GM23338 (cell line): ENCODE data around the gene VEGFC.

ENCODE experiments used
- EZH2 ChIP-seq: fragments of 200-600 bp; sonication (generic); IDR thresholded peaks from one replicate; pipeline ENCODE4 v1.8.0; 2017; ENCODE audit warnings: antibody characterized with exemption, mild to moderate bottlenecking, low read depth; ENCODE audit not compliant: unreplicated experiment
- EZH2phosphoT487 ChIP-seq: fragments of 200-600 bp; sonication (generic); IDR thresholded peaks from one replicate; pipeline ENCODE4 v1.8.1; 2018; ENCODE audit warnings: antibody characterized with exemption; ENCODE audit not compliant: unreplicated experiment
- JUNB ChIP-seq: IDR thresholded peaks from one replicate; pipeline ENCODE4 v1.6.1; 2016; ENCODE audit warnings: antibody characterized with exemption; ENCODE audit not compliant: unreplicated experiment
- TF ChIP-seq, protein P1 (sequence below), 2 experiments: fragments of 200-600 bp in 1 of 2; sonication (generic) in 1 of 2; conservative IDR thresholded peaks; 2 replicates each; pipeline versions ENCODE4 v1.5.1 to v1.6.1; 2016 to 2017; ENCODE audit warnings: antibody characterized with exemption in 2 of 2, low read depth in 2 of 2, mild to moderate bottlenecking in 2 of 2, moderate library complexity in 1 of 2
- TF ChIP-seq, protein P2 (sequence below): IDR thresholded peaks from one replicate; pipeline ENCODE4 v1.6.1; 2018; ENCODE audit warnings: antibody characterized with exemption; ENCODE audit not compliant: unreplicated experiment

DNA sequence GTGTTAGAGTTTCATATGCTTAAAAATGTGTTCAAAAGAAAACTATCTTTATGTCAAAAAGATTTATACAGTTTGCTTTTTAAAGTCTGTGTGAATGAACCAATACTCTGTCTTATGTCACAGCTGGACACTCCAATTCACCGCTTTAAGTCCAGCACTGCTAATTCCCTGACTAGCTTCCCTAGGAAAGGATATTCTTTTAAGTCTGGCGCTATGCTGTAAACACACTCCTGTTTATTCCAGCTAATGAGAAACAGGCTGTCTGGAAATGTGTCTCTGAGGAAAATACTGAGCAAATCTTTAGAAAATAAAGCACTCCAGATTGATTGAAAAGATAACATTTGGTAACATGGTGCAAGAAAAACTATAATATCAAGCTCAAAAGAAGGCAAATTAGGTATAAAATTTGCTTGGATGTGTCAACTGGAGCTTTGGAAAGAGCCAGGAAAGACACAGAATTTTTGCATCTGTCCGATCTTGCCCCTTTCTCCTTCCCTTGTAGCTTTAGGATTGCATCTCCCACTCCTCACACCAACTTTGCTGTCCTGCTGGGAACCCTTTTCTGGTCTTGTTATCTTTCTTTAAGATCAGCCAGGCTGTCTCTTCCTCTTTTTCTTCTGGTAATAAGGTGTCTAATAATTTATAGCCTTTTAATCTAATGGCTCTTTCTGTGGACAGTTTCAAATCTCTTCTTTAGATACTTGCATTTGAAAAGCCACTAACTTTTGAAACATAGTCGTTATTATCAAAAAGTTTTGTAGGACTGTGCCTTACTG lies 40.9 kb upstream of the VEGFC start:
- no peak for TF ChIP-seq EZH2phosphoT487
- TF ChIP-seq, protein P1, sequence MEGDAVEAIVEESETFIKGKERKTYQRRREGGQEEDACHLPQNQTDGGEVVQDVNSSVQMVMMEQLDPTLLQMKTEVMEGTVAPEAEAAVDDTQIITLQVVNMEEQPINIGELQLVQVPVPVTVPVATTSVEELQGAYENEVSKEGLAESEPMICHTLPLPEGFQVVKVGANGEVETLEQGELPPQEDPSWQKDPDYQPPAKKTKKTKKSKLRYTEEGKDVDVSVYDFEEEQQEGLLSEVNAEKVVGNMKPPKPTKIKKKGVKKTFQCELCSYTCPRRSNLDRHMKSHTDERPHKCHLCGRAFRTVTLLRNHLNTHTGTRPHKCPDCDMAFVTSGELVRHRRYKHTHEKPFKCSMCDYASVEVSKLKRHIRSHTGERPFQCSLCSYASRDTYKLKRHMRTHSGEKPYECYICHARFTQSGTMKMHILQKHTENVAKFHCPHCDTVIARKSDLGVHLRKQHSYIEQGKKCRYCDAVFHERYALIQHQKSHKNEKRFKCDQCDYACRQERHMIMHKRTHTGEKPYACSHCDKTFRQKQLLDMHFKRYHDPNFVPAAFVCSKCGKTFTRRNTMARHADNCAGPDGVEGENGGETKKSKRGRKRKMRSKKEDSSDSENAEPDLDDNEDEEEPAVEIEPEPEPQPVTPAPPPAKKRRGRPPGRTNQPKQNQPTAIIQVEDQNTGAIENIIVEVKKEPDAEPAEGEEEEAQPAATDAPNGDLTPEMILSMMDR (conservative IDR thresholded peaks at IDR 0.05; ENCODE audit: low read depth in 2 of 2) = no peak
- no peak for TF ChIP-seq EZH2
- no peak for TF ChIP-seq JUNB
- TF ChIP-seq, protein P2, sequence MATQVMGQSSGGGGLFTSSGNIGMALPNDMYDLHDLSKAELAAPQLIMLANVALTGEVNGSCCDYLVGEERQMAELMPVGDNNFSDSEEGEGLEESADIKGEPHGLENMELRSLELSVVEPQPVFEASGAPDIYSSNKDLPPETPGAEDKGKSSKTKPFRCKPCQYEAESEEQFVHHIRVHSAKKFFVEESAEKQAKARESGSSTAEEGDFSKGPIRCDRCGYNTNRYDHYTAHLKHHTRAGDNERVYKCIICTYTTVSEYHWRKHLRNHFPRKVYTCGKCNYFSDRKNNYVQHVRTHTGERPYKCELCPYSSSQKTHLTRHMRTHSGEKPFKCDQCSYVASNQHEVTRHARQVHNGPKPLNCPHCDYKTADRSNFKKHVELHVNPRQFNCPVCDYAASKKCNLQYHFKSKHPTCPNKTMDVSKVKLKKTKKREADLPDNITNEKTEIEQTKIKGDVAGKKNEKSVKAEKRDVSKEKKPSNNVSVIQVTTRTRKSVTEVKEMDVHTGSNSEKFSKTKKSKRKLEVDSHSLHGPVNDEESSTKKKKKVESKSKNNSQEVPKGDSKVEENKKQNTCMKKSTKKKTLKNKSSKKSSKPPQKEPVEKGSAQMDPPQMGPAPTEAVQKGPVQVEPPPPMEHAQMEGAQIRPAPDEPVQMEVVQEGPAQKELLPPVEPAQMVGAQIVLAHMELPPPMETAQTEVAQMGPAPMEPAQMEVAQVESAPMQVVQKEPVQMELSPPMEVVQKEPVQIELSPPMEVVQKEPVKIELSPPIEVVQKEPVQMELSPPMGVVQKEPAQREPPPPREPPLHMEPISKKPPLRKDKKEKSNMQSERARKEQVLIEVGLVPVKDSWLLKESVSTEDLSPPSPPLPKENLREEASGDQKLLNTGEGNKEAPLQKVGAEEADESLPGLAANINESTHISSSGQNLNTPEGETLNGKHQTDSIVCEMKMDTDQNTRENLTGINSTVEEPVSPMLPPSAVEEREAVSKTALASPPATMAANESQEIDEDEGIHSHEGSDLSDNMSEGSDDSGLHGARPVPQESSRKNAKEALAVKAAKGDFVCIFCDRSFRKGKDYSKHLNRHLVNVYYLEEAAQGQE = no peak
